Right renal cortex interstitium (tissue), 3 donors: Measurements from ENCODE around the gene GRIK4. TPM values are rescaled to one million over a fixed set of nuclear protein-coding genes. Genes with fewer than 3 reads are reported as not detected.

Source experiments
- DNase-seq, 3 donors: peaks; one replicate each; pipeline ENCODE4 v3.0.0-alpha.2; 2013; ENCODE audit warnings: low read depth in 3 of 3, low spot score in 2 of 3
- polyA plus RNA-seq, 3 donors: library from polyadenylated mRNA; unstranded; fragments of 120-200 nt; gene quantifications; one replicate each; pipeline ENCODE4 v1.2.1, GENCODE V29; 2013; ENCODE audit not compliant: insufficient read length in 3 of 3

GRIK4 gene
- polyA plus RNA-seq, 3 donors, result 0.93 to 1.3 (median 1.1) TPM

DNA sequence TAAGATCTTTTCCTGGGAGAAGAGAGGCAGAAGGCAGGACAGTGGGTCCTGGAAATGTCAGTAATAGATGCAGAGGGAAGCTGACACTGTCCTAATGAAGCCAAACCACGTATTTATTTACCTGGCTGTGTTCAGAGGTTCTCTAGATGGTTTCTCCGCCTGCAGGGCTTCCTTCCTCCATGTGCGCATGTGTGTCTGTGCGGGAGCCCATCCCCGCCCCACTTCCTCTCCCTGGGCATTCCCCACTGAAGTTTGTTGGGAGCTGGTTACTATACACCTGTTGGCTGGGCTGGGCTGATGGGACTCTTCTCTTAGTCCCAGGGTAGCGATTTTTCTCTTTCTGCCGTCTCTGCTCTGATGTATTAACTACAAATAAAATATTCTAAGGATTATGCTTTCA, 307.5 kb downstream of the GRIK4 start:
- no peak for DNase-seq

DNA sequence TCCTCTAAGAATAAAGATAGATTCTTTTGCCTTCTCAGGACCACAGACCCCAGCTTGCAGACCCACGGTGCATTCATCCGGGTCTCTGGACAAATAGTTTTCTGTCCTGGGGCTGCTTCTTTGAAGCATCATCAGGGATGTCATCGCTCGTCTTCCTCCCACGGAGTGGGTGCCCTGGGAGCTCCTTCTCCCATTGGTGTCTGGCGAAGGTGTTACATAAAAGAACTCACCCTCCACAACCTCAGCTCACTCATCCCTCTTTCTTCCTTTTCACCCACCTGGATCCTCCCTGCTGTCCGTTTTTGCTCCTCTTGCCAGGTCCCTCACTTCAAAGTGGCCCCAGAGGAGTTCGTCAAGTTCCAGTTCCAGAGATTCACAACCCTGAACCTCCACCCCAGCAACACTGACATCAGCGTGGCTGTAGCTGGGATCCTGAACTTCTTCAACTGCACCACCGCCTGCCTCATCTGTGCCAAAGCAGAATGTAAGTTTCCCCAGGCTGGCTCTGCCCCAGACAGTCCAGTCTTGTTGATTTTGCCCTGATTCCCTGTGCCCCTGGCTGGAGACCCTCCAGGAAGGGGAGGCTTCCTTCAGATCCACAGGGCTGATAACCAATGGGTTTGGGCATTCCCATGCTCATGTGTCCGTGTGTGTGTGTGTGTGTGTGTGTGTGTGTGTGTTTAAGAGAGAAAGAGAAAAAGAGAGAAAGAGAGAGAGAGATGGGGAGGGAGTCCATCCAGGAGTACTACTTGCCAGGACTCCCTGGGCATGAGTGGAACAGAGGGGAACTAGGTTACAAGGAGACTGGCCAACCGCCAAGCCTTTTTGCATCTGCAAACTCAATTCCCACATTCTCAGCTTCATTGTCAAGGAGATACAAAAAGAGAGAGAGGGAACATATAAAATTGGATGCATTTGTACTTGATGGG, 308.2 kb downstream of the GRIK4 start:
- DNase-seq, result no peak

- no peak for DNase-seq
Measured at GRCh38 chr11:120823159-120823558, 311.6 kb downstream of the GRIK4 start.

DNA sequence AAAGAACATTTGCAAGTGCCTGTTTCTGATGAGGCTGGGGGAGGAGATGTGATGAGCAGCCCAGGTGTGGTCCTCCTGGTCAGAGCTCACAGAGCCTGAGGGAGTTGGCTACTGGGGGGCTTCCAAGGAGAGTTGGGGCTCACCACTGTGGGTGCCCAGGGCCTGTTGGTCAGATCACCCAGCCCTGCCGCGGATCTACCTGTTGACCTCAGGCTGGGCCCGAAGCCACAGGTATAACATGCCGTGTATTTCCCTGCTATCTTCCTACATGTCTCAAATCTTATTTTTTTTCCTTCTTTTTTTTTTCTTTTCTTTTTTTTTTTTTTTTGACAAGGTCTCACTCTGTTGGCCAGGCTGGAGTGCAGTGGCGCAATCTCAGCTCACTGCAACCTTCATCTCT, 312.7 kb downstream of the GRIK4 start:
- no peak for DNase-seq

- no peak for DNase-seq
Measured at GRCh38 chr11:120827198-120827597, 315.6 kb downstream of the GRIK4 start.

GRCh38 chr11:120827820-120828219, 316.3 kb downstream of the GRIK4 start:
- DNase-seq, result no peak

- no peak for DNase-seq
Measured at GRCh38 chr11:120828847-120829246, 317.3 kb downstream of the GRIK4 start.

- DNase-seq, result no peak
Measured at GRCh38 chr11:120830085-120830620, 318.6 kb downstream of the GRIK4 start.

GRCh38 chr11:120832481-120833238, 321.1 kb downstream of the GRIK4 start:
- no peak for DNase-seq

GRCh38 chr11:120834686-120835210, 323.2 kb downstream of the GRIK4 start:
- no peak for DNase-seq

GRCh38 chr11:120835601-120836228, 324.2 kb downstream of the GRIK4 start:
- DNase-seq, result no peak

- DNase-seq, result no peak
Measured at GRCh38 chr11:120837696-120838095, 326.1 kb downstream of the GRIK4 start.

DNA sequence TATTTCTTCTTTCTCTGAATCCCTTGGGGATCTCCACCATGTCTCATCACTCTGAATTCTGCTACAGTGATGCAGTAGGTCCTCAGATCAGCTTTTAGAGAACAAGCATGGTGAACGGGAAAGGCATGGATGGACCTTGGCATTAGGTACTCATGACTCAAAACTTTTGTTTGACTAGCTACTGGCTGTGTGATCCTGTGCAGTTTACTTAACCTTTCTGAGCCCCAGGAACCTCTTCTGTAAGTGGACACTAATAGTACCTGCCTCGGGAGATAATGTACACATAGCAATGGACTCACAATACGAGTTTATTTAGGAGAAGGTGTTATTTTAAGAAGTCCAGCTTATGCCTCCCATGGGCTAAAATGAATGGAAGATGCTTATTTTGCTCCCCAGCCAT, 327.7 kb downstream of the GRIK4 start:
- no peak for DNase-seq

DNA sequence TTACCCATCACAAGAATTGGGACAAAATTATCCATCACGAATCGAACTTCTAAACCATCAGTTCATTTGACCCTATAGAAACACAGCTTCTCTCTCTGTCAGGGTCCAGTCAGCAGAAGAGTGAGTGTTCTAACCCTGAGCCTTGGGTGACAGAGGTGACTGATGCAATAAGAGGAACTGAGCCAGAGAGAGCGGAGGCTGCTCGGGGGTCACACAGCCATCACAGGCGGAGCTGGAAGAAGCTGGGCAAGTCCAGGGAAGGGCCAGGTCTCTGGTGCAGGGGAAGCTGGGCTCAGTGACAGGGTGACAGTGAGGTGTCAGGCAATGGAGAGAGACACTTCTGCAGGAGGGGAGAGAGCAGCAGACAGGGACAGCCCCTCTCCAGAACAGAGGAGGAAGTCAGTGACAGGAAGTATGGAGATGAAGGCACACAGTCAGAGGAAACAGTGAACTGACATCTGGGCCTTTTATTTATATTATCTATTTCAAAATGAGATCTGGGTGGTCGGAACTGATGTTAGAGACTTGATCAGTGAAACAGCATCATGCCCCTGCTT, 328.4 kb downstream of the GRIK4 start:
- DNase-seq, result no peak

DNA sequence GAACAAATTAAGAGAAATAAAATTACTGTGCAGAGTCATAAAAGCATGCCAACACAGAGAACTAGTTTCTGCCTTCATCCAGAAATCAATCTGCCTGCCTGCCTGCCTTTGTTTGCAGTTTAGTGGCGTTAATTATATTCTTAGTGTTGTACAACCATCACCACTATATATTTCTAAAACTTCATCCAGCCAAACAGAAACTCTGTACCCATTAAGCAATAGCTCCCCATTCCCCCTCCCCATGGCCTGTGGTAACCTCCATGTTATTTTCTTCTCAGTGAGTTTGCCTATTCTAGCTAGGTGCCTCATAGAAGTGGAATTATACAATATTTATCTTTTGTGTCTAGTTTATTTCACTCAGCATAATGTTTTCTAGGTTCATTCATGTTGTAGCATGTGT, 329.1 kb downstream of the GRIK4 start:
- no peak for DNase-seq

- DNase-seq, result no peak
Measured at GRCh38 chr11:120841074-120841473, 329.5 kb downstream of the GRIK4 start.

DNA sequence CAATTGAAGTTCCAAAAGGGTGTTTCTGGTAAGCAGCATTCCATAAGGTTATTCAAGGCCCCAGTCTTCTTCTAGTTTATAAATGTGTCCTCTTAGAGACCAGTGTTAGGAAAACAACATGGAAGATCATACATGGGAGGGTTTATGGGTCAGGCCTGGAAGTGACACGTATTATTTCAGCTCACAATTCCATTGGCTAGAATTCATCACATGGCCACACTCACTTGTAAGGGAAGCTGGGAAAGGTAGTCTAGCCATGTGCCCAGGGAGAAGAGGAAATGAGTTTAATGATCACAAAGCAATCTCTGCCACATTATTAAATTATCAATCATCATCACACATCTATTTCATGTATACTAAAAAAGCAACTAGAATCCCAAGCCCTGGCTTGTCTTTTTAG, 330.6 kb downstream of the GRIK4 start:
- no peak for DNase-seq

DNA sequence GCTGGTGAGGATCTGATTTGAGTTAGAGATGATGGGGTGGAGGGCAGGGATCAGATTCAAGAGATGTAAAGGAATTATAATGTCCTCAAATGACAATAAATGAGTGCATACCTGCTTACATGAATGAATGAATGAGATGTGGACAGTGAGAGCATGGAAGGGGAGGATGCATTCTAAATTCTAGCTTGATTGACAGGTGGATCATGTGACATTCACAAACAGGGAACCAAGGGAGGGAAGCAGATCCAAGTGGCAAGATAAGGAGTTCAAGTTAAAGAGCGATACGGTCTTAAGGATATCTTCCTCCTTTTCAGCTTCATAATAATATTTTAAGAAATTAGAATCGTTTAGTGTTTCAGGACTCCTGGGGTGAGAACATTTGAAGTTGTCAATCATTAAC, 341.9 kb downstream of the GRIK4 start:
- DNase-seq, result no peak

- DNase-seq, result no peak
Measured at GRCh38 chr11:120854988-120855387, 343.4 kb downstream of the GRIK4 start.

GRCh38 chr11:120857508-120857907, 346.0 kb downstream of the GRIK4 start:
- no peak for DNase-seq

DNA sequence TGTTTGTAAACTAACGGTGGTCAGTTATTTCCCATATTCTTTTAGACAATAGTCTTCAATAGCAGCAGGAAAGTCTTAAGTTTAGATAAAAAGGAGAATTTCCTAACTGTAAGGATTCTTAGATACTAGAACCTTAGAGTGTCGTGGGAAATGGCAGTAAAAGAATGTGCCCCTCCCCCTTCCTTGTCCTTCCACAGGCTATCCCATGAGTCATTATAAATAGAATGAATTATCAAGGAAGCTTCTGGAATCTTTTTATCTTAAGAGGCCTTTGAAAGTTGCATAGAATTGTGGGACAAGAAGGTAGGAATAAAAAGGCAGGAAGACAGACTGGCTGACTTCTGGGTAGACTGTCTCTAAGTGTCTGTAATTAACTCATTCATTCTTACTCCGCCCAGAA, 347.2 kb downstream of the GRIK4 start:
- no peak for DNase-seq
